ENCODE measurements around the gene ATP5PO.
"Not testable (repeated sequence)": the region's sequence is repeated elsewhere in the genome, so short reads cannot be mapped to it uniquely, and the experiment has no call there.

- not testable (repeated sequence) for TF ChIP-seq CTCF (IDR thresholded peaks at IDR 0.05); REST (IDR thresholded peaks at IDR 0.05; ENCODE audit: insufficient read depth in 1 of 2, low read depth in 2 of 2, low read length in 1 of 2); TCF7L2 (IDR thresholded peaks at IDR 0.05; ENCODE audit: low read depth, low read length); SIN3A (IDR thresholded peaks at IDR 0.05; ENCODE audit: borderline replicate concordance, insufficient read depth, low read depth, low read length); POLR2AphosphoS5 (IDR thresholded peaks at IDR 0.05; ENCODE audit: low read depth, low read length)
These were observed 52.4 kb downstream of the ATP5PO start for GRCh38 chr21:33863191-33863590.
